Osteocyte (in vitro differentiated cells): ENCODE measurements around the gene GPR143. TPM values are rescaled to one million over a fixed set of nuclear protein-coding genes. Genes with fewer than 3 reads are reported as not detected.

ENCODE experiments used
- DNase-seq: peaks from one replicate; pipeline ENCODE4 v3.0.0; 2021; ENCODE audit warnings: mixed read lengths; ENCODE audit not compliant: unreplicated experiment; ENCODE audit errors: extremely low spot score
- H3K27ac Mint-ChIP-seq: one replicate; pipeline ENCODE4 v1.8.0; 2021; ENCODE audit warnings: mild to moderate bottlenecking, mixed read lengths; ENCODE audit not compliant: unreplicated experiment
- H3K27me3 Mint-ChIP-seq: one replicate; pipeline ENCODE4 v1.8.0; 2021; ENCODE audit warnings: mixed read lengths; ENCODE audit not compliant: unreplicated experiment
- H3K36me3 Mint-ChIP-seq: one replicate; pipeline ENCODE4 v1.8.0; 2021; ENCODE audit warnings: mixed read lengths; ENCODE audit not compliant: unreplicated experiment
- H3K4me1 Mint-ChIP-seq: one replicate; pipeline ENCODE4 v1.8.0; 2021; ENCODE audit warnings: mixed read lengths; ENCODE audit not compliant: unreplicated experiment
- H3K4me3 Mint-ChIP-seq: one replicate; pipeline ENCODE4 v1.8.0; 2021; ENCODE audit warnings: mild to moderate bottlenecking, moderate library complexity, mixed read lengths; ENCODE audit not compliant: unreplicated experiment
- H3K9me3 Mint-ChIP-seq: one replicate; pipeline ENCODE4 v1.8.0; 2021; ENCODE audit warnings: mixed read lengths; ENCODE audit not compliant: unreplicated experiment
- total RNA-seq: library from RNA; stranded (reverse); gene quantifications from 2 replicates; pipeline ENCODE4 v1.2.1, GENCODE V29; 2021
- TF ChIP-seq, protein P1 (sequence below): fragments of 200-600 bp; sonication (generic); IDR thresholded peaks from 2 replicates; pipeline ENCODE4 v1.5.0; 2021; ENCODE audit warnings: antibody characterized with exemption, mild to moderate bottlenecking, moderate library complexity

Gene GPR143
- total RNA-seq, 1 donor from 2014 or later: 0.43 TPM

DNA sequence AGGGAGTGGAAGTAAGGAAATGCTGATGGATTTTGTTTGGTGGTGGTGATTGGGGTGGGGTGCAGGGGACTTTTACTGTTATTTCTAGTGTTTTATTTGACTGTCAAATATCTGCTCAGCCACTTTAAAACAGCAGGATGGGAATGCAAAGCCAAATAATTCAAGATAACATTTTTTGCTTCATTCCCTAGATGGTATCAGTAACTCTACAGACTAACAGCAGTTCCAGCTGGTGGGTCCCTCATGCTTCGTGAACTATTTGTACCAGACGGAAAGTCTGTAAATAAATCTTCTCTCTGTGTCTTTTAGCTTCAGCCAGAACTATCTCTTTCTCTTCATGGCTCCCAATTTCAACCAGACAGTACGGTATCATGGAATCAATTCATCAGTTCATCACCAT, 27.5 kb downstream of the GPR143 start:
- Mint-ChIP-seq H3K9me3 (no peaks in the 10 kb centered on the region), H3K27ac (no peak overlapping the region)

DNA sequence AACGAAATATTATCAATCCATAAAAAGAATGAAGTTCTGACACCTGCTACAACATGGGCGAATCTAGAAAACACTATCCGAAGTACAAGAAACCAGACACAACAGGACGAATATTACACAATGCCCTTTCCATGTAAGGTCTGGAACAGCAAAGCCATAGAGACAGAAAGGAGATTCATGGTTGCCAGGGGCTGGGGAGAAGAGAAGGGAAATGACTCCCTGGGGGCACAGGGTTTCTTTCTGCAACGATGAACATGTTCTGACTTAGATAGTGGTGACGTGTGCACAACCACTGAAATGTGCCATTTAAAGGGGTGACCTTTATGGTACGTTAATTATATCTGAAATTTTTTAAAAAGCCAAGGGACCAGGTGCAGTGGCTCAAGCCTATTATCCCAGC, 28.3 kb downstream of the GPR143 start:
- Mint-ChIP-seq H3K4me1 (peaks cover 2% of the 10 kb centered on the region), H3K27me3 (no peaks in the 10 kb centered on the region), H3K36me3 (no peaks in the 10 kb centered on the region), H3K9me3 (no peaks in the 10 kb centered on the region), H3K27ac (no peak overlapping the region), H3K4me3 (no peak overlapping the region)
- TF ChIP-seq, protein P1, sequence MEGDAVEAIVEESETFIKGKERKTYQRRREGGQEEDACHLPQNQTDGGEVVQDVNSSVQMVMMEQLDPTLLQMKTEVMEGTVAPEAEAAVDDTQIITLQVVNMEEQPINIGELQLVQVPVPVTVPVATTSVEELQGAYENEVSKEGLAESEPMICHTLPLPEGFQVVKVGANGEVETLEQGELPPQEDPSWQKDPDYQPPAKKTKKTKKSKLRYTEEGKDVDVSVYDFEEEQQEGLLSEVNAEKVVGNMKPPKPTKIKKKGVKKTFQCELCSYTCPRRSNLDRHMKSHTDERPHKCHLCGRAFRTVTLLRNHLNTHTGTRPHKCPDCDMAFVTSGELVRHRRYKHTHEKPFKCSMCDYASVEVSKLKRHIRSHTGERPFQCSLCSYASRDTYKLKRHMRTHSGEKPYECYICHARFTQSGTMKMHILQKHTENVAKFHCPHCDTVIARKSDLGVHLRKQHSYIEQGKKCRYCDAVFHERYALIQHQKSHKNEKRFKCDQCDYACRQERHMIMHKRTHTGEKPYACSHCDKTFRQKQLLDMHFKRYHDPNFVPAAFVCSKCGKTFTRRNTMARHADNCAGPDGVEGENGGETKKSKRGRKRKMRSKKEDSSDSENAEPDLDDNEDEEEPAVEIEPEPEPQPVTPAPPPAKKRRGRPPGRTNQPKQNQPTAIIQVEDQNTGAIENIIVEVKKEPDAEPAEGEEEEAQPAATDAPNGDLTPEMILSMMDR: no peak
- DNase-seq: no peak

More for the DNA sequence above, 27.5 kb downstream of the GPR143 start:
- H3K4me3 Mint-ChIP-seq: no peak overlapping the region
- H3K4me1 Mint-ChIP-seq: peaks cover 2% of the 10 kb centered on the region
- no peak for DNase-seq
- TF ChIP-seq, protein P1: no peak
- no peaks in the 10 kb centered on the region for H3K36me3 Mint-ChIP-seq
- H3K27me3 Mint-ChIP-seq: no peaks in the 10 kb centered on the region

DNA sequence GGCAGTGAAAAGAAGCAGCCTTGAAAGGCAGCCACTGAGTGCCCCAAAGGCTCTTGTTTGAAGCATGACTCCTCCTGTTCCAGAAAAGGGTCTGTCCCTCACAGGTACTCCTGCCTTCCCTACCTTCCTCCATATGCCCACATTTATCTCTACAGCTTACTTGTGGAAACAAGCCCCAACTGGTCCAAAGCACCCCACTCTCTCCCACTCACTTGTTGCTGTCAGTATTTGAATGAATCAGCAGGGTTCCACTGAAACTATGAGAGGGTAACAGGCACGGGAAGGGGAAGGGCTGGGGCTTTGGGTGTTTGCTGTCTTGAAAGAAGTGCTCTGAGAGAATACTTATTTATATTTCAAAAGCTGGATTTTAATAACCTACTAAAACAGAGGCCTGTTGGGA, 34.9 kb downstream of the GPR143 start:
- no peak for DNase-seq
- Mint-ChIP-seq H3K4me3 (no peak overlapping the region), H3K27me3 (no peaks in the 10 kb centered on the region), H3K4me1 (no peaks in the 10 kb centered on the region), H3K27ac (no peak overlapping the region), H3K36me3 (no peaks in the 10 kb centered on the region), H3K9me3 (peaks cover 15% of the 10 kb centered on the region)
- TF ChIP-seq, protein P1: no peak

DNA sequence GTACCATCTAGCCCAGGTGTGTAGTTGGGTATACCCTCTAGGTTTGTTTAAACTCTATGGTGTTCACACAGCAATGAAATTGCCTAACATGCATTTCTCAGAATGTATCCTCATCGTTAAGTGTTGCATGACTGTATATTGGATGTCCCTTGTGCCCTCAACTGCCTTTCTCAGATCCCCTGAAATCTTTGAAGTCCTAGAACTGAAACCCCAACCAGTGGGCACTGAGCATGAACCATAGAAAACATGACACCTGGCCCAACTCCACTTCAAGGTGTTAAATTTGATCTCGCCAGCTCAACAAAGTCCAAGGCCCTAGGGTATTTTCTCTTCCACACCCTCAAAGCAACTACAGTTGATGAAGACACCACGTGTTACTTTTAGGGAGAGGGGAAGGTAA, 35.6 kb downstream of the GPR143 start:
- Mint-ChIP-seq H3K4me1 (no peaks in the 10 kb centered on the region), H3K9me3 (peaks cover 17% of the 10 kb centered on the region), H3K27ac (no peak overlapping the region), H3K27me3 (no peaks in the 10 kb centered on the region), H3K36me3 (no peaks in the 10 kb centered on the region), H3K4me3 (no peak overlapping the region)
- DNase-seq: no peak
- TF ChIP-seq, protein P1: no peak

DNA sequence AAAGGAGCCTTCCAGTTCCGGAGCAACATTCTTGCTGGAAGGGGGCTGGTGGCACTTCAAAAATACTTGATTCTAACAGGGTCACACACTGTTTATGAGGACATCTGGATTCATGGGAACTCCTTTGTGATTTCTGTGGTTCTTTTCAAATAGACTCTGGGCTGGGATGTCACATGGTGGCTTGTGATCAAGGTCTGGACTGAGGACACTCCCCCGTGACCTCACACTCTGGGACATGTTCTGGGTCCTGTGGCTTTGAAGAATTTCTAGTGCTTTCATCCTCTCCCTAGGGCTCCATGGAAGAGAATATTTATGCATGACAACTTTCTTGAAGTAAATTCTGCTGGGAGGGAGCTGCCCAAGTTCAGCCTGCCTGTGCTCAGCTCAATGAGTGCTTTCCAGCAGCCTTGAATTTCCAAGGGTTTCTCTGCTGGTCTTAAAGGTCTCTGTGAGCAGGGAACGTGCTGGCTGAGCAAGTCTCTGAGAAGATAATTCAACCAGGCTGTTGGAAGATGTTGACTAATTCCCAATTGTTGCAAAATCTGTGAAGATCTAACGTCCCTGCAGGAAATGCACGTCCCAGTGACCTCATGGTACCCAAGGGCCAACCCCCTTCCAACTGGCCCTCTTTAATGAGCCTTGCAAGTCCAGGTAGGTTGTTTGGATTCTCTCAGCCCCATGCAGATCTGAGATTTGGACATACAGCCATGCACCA, 36.3 kb downstream of the GPR143 start:
- Mint-ChIP-seq H3K4me3 (no peak overlapping the region), H3K27me3 (no peaks in the 10 kb centered on the region), H3K9me3 (peaks cover 24% of the 10 kb centered on the region), H3K27ac (no peak overlapping the region), H3K36me3 (no peaks in the 10 kb centered on the region), H3K4me1 (no peaks in the 10 kb centered on the region)
- TF ChIP-seq, protein P1: no peak
- DNase-seq: no peak
